GM19099 (cell line): ENCODE measurements around the gene FOXK2.

Experiments used
- POLR2A ChIP-seq: IDR thresholded peaks from 3 replicates; pipeline ENCODE4 v1.6.1; 2011; ENCODE audit warnings: low read depth; ENCODE audit not compliant: insufficient read length; ENCODE audit errors: extremely low read depth

The FOXK2 gene

DNA sequence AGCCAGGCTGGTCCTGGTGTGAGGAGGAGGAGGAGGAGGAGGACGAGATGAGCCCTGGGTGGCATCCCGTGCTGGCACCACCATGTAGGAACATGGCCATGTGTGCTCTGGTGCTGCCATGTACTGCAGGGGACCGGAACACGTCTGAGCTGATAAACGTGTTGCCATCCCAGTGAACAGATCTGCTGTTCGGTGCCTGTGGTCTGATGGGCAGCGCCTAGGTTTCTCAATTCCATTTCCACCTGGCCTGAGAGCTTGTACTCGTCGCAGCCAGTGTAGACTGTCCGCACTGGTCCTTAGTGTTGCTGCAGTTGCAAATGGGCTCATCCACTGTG lies 28.4 kb upstream of the FOXK2 start:
- TF ChIP-seq POLR2A, result no peak

DNA sequence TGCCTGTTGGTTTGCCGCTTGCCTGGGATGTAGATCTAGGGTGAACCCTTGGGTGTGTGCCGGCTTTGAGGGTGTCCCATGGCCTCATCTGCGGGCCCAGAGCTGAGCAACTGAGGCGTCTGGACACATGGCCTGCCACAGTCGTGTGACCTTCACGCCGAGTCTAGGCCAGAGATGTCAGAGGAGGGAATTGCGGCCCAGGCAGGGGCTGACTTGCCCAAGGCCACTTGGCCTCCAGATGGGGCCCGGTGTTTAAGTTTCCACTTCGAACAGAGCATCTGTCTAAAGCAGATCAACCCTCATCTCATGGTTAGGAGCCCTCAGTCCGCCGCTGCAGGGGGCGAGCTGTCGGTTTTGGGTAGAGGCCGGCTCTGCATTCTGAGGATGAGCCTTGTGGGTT lies 28.0 kb upstream of the FOXK2 start:
- TF ChIP-seq POLR2A, result no peak

DNA sequence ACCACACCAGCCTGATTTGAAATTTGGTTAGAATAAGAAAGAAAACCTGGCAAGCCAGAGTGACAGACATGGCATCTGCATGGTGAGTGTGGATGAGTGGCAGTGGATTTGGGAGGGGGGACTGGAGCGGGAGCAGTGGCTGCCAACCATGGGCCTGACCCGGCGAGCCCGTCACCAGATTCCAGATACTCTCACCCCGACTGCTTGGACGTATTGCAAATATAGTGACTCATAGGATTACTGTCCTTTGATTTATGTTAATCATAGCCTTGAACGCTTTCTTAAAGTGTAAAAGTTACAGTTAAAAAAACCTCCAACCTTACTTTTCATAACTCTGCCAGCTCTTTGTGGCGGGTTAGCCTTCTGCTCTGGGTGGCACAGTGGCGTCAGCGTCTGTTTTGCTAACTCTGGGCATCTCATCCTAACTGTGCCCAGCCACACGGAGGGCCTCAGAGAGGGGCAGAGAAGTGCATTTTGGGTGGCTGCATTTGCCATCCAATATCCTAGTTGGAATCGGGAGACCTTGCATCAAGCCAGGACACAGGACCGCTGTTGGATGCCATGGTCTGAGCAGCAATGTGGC lies 26.8 kb upstream of the FOXK2 start:
- TF ChIP-seq POLR2A, result no peak

GRCh38 chr17:82493226-82493781 lies 26.2 kb upstream of the FOXK2 start:
- no peak for TF ChIP-seq POLR2A

- TF ChIP-seq POLR2A, result no peak
Observed at GRCh38 chr17:82494236-82495055, 25.1 kb upstream of the FOXK2 start.

- TF ChIP-seq POLR2A, result no peak
Observed at GRCh38 chr17:82495844-82496528, 23.5 kb upstream of the FOXK2 start.

- TF ChIP-seq POLR2A, result peak; percentile 72
Observed at GRCh38 chr17:82496529-82497434, 22.8 kb upstream of the FOXK2 start.

DNA sequence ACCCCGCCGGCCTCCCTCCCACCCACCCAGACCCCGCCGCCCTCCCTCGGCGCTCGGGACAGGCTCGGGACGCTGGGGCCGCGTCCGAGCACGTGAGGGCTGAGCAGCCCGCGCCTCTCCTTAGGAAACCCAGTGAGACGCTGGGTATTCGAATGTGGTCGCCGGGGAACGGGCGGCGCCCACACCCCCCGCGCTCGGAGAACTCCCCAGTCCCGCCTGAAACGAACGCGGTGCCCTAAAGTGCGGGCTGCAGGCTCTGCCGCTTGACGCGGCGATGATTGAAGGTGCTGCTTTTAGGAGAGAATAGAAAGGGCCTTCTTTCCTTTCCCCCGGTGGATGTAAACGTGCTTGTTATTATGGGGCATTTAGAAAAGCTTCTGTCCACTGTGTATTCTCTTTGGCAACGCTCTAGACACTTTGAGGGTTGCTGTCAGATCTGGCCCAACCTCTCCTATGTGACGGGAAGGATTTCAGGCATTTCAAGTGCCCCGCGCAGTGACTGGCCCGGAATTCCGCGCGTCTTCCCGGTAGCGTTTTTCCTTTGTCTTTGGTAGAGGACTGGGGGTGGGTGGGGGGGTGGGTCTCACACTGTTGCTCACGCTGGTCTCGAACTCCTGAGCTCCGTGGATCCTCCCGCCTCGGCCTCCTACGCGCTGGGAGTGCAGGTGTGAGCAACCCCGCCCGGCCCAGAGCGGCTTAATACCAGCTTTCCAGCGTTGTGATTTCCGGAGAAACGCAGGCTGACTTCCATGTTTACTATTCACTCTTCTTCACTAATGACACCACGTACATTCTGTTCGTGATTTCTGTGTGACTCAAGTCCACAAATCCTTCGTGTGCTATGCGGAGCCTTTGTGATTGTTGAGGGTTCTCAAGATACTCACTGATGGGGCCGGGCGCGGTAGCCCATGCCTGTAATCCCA lies 21.8 kb upstream of the FOXK2 start:
- no peak for TF ChIP-seq POLR2A

DNA sequence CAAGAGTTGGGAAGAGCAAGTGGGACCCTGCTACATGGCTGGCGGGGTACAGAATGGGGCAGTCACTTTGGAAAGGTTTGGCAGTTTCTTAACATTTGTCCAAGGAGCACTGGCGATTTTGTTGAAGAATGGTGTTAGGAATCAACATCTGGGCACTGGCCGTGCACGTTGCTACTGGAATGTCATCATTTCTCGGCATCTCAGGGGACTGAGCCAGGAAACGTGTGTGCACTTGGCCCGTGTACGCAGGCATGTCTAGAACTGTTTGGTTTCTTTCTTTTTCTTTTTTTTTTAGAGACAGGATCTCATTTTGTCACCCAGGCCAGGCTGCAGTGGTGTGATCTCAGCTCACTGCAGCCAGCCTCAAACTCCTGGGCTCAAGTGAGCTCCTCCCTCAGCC lies 17.3 kb upstream of the FOXK2 start:
- no peak for TF ChIP-seq POLR2A

DNA sequence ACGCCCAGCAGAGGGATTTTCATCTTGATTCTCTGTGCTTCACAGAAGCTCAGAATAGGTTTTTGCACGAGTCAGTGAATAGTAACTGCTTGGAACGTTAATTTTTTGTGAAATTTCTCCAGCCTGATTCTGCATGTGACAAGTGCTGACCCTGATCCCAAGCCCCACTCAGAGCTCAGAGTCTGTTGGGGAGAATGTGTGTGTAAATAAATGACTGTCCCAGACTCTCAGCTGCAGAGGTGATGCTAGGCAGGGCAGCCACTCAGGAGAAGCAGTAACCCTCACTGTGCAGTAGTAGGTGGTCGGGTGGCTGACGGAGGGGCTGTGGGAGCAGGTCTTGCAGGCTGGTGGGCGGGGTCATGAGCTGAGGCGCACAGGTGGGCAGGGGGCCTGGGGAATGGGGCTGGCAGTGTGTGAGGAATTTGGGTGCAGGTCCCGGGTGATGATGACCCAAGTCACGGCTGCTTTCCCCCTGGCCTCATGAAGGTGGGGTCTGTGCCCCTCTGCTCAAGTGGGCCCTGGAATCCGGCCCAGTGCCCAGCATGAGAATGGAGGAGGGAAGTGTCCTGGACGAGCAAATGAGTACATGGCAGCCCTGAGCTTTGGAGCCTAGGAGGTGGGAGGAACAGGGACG lies 16.3 kb upstream of the FOXK2 start:
- no peak for TF ChIP-seq POLR2A

DNA sequence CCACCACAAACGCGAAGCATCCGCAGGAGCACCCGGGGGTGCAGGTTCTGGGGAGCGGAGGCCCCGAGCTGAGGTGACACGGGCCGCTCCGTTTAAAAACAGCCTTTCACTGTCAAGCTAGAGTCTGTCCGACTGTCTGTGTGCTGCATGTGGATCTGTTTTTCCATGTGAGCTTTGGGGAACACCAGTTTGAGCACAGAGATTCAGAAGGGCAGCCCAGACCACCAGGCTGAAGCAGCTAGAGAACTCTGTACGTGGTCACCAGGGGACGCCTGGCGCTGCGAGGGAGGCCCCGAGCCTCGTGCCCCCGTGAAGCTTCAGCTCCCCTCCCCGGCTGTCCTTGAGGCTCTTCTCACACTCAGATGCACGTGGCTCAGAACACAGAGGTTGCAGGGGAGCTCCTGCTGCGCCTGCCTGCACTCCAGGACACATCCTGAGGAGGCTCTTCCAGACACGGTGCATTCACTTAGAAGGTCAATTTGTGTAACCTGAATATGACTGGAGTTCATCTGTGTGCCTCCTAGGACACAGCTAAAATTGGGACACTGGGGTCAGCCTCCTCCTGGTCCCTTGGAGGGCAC lies 15.7 kb upstream of the FOXK2 start:
- TF ChIP-seq POLR2A, result no peak

DNA sequence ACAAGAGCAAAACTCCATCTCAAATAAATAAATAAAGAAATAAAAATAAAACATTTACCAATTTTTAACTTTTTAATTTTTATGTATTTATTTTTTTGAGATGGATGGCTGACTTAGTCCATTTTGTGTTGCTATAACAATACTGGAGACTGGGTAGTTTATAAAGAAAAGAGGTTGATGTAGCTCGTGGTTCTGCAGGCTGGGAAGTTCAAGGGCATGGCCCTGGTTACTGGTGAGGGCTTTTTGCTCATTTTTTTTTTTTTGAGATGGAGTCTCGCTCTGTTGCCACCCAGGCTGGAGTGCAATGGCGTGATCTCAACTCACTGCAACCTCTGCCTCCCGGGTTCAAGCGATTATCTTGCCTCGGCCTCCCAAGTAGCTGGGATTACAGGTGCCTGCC lies 14.2 kb upstream of the FOXK2 start:
- no peak for TF ChIP-seq POLR2A

GRCh38 chr17:82506402-82506801 lies 13.1 kb upstream of the FOXK2 start:
- peak; percentile 25 for TF ChIP-seq POLR2A
